GM21619 (cell line): ENCODE measurements around the gene ZC2HC1B.
A peak's percentile ranks its signal among the peaks of the same experiment; 100 is the strongest.
"Not testable (repeated sequence)": the region's sequence is repeated elsewhere in the genome, so short reads cannot be mapped to it uniquely, and the experiment has no call there.

Experiments
- ATAC-seq: cut with Tn5 transposase; IDR thresholded peaks from one replicate; pipeline ENCODE4 v1.9.1; 2021; ENCODE audit not compliant: unreplicated experiment

The ZC2HC1B gene

DNA sequence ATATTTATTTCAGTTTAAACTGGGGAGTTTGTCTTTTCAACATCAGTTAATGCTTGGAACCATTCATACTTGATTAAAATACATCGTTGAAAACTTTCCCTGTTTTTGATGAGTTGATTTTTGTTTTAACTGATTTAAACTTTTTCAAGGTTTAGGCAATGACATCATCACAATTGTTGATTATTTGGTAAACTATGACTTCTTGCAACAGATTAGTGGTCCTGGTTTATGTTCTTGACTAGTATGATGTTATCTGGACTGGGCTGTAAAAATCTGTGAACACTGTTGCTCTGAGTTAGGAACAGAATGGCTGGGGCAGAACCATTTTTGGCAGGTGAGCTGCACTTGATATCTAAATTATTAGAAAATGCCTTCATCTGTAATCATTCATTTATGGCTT is at the start of gene ZC2HC1B:
Gene ZC2HC1B (plus strand): TSS at position 241 of the 400 bp plus-strand sequence. CDS start 66 bp downstream, at position 307.
- ATAC-seq = no peak

- no peak for ATAC-seq
Measured at GRCh38 chr6:143817621-143818020, 46.7 kb upstream of the ZC2HC1B start.

- no peak for ATAC-seq
Measured at GRCh38 chr6:143821359-143821758, 42.9 kb upstream of the ZC2HC1B start.

GRCh38 chr6:143822584-143823024 is 41.7 kb upstream of the ZC2HC1B start:
- no peak for ATAC-seq

GRCh38 chr6:143823548-143823947 is 40.7 kb upstream of the ZC2HC1B start:
- ATAC-seq = no peak

- ATAC-seq = no peak
Measured at GRCh38 chr6:143828572-143828971, 35.7 kb upstream of the ZC2HC1B start.

DNA sequence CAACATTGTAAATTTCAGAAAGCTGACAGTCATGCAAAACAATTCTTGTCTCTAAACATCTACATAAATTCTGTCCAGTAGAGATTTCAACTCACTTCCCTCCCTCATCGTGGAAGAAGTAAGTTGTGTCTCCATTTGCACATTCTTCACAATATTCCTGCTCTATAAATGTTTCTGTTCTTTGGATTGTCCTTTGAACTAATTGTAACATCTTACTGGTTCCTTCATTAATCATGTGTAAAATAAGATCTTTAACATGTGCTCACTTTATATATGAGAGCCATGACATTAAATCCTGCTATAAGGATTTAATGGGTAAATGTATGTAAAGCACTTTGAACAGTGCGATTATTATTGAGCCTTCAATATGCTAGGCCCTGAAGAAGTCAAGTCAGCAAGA is 28.1 kb upstream of the ZC2HC1B start:
- ATAC-seq = no peak

DNA sequence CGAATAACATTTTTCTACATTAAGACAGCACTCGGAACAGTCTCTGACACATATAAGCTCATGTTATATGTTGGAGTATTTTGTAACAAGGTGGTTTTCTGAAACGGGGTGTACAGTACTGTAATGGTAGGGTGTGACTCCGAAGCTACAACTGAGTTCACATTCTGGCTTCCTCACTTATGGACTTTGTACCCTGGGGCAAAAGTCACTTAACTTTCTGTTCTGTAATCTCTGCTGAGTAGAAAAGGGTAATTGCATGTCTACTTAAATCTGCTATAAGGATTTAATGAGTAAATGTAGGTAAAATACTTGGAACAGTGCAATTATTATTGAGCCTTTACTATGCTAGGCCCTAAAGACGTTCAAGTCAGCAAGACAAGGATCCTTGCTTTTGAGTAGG is 25.9 kb upstream of the ZC2HC1B start:
- no peak for ATAC-seq

DNA sequence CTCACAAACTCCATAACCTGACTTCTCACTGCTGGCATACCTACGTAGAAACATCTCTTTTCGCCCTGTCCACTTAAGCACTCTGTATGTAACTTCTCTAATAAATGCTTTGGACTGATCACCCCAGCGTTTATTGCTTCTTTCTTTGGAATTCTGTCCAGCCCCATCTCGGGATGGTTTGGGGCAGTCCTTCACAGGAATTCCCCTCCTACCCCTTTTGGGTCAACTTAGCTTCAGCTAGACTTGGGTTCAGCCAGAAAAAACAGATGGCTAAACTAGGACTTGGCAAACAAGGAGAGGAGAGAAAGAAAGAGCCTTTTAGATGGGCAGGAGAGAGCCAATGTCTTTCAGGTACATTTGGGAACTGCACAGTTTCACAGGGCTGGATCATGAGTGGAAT is 25.1 kb upstream of the ZC2HC1B start:
- ATAC-seq = no peak

DNA sequence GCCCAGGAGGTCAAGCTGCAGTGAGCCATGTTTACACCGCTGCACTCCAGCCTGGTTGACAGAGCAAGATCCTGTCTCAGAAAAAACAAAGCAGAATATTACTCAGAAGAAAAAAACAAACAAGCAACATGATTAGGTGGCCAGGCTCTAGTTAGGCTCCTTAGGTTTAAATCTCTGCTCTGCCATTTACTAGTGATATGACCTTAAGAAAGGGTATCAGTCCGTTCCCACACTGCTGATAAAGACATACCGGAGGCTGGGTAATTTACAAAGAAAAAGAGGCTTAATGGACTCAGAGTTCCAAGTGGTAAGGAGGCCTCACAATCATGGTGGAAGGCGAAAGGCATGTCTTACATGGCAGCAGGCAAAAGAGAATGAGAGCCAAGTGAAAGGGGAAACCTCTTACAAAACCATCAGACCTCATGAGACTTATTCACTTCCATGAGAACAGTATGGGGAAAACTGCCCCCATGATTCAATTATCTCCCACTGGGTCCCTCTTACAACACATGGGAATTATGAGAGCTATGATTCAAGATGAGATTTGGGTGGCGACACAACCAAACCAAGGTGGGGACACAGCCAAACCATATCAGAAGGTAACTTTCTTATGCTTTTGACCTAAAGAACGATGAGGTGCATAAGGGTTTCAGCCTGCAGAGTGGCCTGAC is 23.5 kb upstream of the ZC2HC1B start:
- no peak for ATAC-seq

- no peak for ATAC-seq
Measured at GRCh38 chr6:143842461-143842901, 21.8 kb upstream of the ZC2HC1B start.

GRCh38 chr6:143842902-143843676 is 21.2 kb upstream of the ZC2HC1B start, which contains the start of gene LTV1:
LTV1 (plus strand) TSS chr6:143843338; CDS start chr6:143843478, 140 bp downstream.
- ATAC-seq = peak; percentile 100

DNA sequence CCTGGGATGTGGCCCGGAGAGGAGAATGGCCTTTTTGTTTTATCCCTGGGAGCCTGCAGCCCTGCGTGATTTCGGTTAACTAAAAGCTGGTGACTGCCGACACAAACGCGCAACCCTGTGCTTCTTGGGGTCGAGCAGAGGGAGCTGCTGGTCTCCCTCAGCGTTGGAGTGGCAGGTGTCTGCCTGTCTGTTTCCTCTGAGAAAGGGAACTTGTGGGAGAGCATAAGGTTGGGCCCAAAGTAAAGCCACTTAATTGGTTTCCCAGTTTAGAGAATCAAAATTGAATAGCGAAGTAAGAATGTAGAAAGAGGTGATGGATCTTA is 20.6 kb upstream of the ZC2HC1B start:
- no peak for ATAC-seq

GRCh38 chr6:143844006-143844405 is 20.3 kb upstream of the ZC2HC1B start:
- ATAC-seq = no peak

DNA sequence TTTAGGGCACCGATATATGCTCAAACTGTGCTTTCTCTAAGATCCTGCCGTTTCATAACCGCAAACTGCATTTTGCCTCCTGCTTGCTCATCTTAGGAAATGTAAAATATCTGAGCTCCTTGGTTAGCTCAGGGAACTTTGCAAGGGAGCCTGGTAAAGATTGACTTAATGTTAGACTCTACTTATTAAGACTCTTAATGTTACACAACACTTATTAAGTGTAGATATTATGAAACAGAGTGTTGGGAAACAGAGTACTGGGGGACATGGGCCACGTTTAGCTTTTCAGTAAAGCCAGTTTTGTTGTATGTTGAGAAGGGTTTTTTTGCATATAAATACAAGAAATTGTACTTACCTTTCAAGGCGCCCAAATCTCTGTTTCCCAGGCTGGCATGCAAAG is 19.2 kb upstream of the ZC2HC1B start:
- no peak for ATAC-seq

DNA sequence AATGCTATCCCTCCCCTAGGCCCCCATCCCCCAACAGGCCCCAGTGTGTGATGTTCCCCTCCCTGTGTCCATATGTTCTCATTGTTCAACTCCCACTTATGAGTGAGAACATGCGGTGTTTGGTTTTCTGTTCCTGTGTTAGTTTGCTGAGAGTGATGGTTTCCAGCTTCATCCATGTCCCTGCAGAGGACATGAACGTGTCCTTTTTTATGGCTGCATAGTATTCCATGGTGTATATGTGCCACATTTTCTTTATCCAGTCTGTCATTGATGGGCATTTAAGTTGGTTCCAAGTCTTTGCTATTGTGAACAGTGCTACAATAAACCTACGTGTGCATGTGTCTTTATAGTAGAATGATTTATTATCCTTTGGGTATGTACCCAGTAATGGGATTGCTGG is 12.6 kb upstream of the ZC2HC1B start:
- not testable (repeated sequence) for ATAC-seq

GRCh38 chr6:143855057-143855456 is 9.2 kb upstream of the ZC2HC1B start:
- not testable (repeated sequence) for ATAC-seq

GRCh38 chr6:143856762-143857161 is 7.5 kb upstream of the ZC2HC1B start:
- not testable (repeated sequence) for ATAC-seq

DNA sequence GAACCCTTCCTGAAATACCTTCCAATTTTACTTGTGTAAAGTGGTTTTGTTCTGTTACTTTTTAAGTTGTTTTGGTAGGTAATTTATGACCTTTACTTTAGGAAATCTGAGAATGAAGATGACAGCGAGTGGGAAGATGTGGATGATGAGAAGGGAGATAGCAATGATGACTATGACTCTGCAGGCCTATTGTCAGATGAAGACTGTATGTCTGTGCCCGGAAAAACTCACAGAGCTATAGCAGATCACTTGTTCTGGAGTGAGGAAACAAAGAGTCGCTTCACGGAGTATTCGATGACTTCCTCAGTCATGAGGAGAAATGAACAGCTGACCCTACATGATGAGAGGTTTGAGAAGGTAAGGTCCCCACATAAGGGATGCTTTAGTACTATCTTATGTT is 6.6 kb upstream of the ZC2HC1B start:
- no peak for ATAC-seq

DNA sequence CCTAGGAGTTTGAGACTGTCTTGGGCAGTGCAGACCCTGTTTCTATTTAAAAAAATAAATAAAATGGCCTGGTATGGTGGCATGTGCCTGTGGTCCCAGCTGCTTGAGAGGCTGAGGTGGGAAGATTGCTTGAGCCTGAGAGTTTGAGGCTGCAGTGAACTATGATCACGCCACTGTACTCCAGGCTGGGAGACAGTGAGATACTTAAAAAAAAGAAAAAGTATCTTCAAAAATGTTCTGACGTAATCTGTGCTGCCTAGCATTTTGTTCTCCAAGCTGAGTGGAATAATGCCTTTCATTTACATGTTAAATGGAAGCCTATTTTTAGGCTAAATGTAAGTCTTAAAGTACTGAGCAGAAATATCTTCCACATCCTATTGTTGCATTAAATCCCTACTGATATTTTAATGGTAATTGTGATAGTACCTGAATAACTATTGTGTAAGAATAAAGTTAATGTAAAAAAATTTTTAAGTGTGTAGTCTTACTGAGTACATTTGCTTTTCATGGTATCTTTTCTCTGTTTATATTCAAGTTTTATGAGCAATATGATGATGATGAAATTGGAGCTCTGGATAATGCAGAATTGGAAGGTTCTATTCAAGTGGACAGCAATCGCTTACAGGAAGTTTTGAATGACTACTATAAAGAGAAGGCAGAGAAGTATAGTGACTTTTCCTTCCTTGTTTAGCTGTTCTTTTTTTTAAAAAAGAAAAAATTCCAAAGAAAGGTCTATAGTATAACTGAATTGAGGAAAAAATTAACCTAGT is 4.2 kb upstream of the ZC2HC1B start:
- ATAC-seq = no peak

DNA sequence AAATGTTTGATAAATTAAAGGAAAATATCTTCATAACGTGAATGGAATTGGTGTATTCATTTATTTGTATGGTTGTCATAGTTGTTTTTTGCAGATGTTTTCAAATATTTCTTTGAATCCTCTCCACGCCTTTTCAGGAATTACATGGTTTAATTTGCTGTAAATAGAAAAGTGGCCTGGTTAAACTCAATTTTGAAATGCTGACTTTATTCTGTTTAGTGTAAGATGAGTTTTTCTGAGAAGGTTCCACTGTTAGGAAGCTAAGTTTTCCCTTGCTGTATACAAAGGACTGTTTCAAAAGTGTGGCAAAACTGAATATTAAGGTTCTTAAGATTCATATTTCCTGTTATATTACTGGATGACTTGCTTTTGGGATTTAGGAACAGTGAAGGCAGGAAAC is 503 bp upstream of the ZC2HC1B start:
- no peak for ATAC-seq

DNA sequence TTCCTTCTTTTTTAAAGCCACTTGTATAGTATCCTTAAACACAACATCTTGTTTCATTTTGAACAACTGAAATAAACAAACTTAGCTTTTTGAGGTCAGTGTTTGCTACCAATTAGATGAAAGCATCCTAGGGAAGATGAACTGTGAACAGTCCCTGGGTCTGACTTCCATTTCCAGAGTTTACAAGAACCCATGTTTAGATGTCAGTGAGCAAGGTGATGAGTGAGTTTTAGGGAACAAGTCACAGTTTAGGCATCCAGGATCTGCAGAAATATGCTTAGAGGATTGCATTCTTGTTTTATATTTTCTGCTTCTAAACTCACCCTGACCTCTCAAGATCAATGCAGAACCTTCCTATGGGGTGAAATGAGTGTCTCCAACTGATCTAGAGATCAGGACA is 3.0 kb downstream of the ZC2HC1B start:
- no peak for ATAC-seq
